HL-60 (cell line): ENCODE results near the gene KRT37.

Experiments used
- DNase-seq, 2 experiments: peaks; one replicate each; pipeline ENCODE4 v3.0.0-alpha.2; 2010 to 2020; ENCODE audit warnings: low read depth in 1 of 2, low spot score in 1 of 2
- H3K27ac ChIP-seq: fragments of 250-450 bp; sonication (Bioruptor Pico); replicated peaks from 2 replicates; pipeline ENCODE4 v1.5.1; 2020; ENCODE audit warnings: mild to moderate bottlenecking, moderate library complexity
- H3K27me3 ChIP-seq: fragments of 250-450 bp; sonication (Bioruptor Pico); 2 replicates; pipeline ENCODE4 v1.5.1; 2021; ENCODE audit warnings: mild to moderate bottlenecking, moderate library complexity; ENCODE audit not compliant: insufficient read depth, poor library complexity, severe bottlenecking
- H3K4me3 ChIP-seq: replicated peaks from 2 replicates; pipeline ENCODE4 v1.5.1; 2011; ENCODE audit warnings: mild to moderate bottlenecking, control low read depth, low read length; ENCODE audit not compliant: insufficient read depth
- GABPA ChIP-seq: IDR thresholded peaks from 2 replicates; pipeline ENCODE4 v1.6.1; 2012; ENCODE audit warnings: low read depth
- POLR2AphosphoS5 ChIP-seq: IDR thresholded peaks from 2 replicates; pipeline ENCODE4 v1.6.1; 2012; ENCODE audit warnings: low read depth
- SPI1 ChIP-seq: IDR thresholded peaks from 2 replicates; pipeline ENCODE4 v1.6.1; 2012; ENCODE audit warnings: low read depth, mild to moderate bottlenecking, borderline replicate concordance
- TF ChIP-seq, protein P1 (sequence below): IDR thresholded peaks from 2 replicates; pipeline ENCODE4 v1.6.1; 2012; ENCODE audit warnings: low read depth; ENCODE audit not compliant: insufficient replicate concordance
- TF ChIP-seq, protein P2 (sequence below): IDR thresholded peaks from one replicate; pipeline ENCODE4 v1.5.1; 2011; ENCODE audit warnings: low read length, control low read depth, inconsistent platforms; ENCODE audit not compliant: insufficient read depth

The KRT37 gene

DNA sequence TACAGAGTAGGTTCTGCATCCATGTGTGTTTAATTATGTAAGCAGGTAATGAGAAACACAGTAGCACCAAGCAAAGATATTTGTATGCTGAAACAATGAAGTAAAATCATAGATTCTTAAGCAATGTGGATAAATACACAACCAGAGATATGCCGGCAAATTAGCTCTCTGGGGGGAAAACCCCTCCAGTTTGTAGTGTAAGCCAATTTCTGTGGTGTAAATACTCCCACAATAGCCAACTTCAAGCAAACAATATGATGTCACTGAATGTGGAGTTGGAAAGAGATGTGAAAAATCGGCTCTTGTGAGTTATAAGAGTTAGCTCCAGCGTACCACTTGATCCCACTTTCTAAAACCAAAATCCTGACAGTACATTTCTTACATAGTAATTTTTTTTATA lies 20.3 kb upstream of the KRT37 start:
- Histone ChIP-seq H3K27me3 (peaks cover 4% of the 10 kb centered on the region), H3K4me3 (no peak overlapping the region), H3K27ac (no peak overlapping the region)
- DNase-seq, result no peak
- TF ChIP-seq, protein P1, sequence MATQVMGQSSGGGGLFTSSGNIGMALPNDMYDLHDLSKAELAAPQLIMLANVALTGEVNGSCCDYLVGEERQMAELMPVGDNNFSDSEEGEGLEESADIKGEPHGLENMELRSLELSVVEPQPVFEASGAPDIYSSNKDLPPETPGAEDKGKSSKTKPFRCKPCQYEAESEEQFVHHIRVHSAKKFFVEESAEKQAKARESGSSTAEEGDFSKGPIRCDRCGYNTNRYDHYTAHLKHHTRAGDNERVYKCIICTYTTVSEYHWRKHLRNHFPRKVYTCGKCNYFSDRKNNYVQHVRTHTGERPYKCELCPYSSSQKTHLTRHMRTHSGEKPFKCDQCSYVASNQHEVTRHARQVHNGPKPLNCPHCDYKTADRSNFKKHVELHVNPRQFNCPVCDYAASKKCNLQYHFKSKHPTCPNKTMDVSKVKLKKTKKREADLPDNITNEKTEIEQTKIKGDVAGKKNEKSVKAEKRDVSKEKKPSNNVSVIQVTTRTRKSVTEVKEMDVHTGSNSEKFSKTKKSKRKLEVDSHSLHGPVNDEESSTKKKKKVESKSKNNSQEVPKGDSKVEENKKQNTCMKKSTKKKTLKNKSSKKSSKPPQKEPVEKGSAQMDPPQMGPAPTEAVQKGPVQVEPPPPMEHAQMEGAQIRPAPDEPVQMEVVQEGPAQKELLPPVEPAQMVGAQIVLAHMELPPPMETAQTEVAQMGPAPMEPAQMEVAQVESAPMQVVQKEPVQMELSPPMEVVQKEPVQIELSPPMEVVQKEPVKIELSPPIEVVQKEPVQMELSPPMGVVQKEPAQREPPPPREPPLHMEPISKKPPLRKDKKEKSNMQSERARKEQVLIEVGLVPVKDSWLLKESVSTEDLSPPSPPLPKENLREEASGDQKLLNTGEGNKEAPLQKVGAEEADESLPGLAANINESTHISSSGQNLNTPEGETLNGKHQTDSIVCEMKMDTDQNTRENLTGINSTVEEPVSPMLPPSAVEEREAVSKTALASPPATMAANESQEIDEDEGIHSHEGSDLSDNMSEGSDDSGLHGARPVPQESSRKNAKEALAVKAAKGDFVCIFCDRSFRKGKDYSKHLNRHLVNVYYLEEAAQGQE, result no peak
- no peak for TF ChIP-seq GABPA
- TF ChIP-seq, protein P2, sequence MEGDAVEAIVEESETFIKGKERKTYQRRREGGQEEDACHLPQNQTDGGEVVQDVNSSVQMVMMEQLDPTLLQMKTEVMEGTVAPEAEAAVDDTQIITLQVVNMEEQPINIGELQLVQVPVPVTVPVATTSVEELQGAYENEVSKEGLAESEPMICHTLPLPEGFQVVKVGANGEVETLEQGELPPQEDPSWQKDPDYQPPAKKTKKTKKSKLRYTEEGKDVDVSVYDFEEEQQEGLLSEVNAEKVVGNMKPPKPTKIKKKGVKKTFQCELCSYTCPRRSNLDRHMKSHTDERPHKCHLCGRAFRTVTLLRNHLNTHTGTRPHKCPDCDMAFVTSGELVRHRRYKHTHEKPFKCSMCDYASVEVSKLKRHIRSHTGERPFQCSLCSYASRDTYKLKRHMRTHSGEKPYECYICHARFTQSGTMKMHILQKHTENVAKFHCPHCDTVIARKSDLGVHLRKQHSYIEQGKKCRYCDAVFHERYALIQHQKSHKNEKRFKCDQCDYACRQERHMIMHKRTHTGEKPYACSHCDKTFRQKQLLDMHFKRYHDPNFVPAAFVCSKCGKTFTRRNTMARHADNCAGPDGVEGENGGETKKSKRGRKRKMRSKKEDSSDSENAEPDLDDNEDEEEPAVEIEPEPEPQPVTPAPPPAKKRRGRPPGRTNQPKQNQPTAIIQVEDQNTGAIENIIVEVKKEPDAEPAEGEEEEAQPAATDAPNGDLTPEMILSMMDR, result no peak
- no peak for TF ChIP-seq SPI1

DNA sequence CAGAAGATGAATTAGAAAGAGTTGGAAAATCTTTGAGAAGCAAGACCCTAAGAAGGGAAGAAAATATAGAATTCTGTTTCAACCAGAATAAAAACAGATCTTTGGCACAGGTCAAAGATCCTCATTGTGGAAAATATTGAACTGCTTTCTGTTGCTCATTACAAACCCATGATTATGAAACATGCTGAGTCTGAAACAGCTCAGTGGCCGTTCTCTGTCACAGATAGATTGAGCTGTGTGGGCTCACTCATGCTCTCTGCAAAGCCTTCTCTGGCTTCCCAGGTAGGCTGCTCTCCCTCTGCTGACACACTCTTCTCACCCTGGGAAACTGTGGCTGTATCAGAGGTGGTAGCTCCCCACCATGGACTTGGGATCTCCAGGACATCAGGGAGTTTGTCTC lies 19.8 kb upstream of the KRT37 start:
- Histone ChIP-seq H3K27ac (no peak overlapping the region), H3K27me3 (peaks cover 7% of the 10 kb centered on the region), H3K4me3 (no peak overlapping the region)
- no peak for DNase-seq
- no peak for TF ChIP-seq POLR2AphosphoS5
- TF ChIP-seq, protein P1, result no peak
- no peak for TF ChIP-seq GABPA
- TF ChIP-seq, protein P2, result no peak
- no peak for TF ChIP-seq SPI1

DNA sequence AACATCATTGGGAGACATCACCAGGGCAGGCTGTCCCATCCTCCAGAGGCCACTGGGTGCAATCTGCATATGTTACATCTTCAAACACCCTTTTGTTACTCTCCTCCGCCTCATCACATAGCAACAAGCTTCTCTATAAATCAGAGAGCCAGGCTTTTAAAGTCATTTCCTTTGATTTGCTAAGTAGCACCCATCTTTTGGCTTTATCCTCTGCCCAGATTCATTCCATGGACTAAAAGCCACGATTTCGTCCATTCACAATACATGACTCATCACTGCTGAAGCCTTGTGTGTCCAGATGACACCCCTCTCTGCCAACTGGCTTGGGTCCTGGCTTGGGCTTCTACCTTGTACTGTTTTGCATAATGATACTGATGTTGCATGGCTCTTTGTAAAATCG lies 18.4 kb upstream of the KRT37 start:
- peaks cover 7% of the 10 kb centered on the region for H3K27me3 ChIP-seq
- DNase-seq, result no peak
- H3K4me3 ChIP-seq, result no peak overlapping the region
- no peak overlapping the region for H3K27ac ChIP-seq
- TF ChIP-seq, protein P1, result no peak
- TF ChIP-seq POLR2AphosphoS5, result no peak
- TF ChIP-seq, protein P2, result no peak
